Transverse colon (tissue), 3 donors: ENCODE data around the gene HYKK.

Source experiments
- EP300 ChIP-seq: sonication (generic); formaldehyde crosslinking; IDR thresholded peaks from one replicate; pipeline ENCODE4 v1.6.1; 2017; ENCODE audit warnings: antibody characterized with exemption, low read depth
- TF ChIP-seq, protein P1 (sequence below), 5 experiments: fragments of 200-600 bp in 3 of 5; fragments of 450-650 bp in 2 of 5; sonication (generic) in 3 of 5; IDR thresholded peaks; 1 replicate in 2 of 5; 2 replicates in 3 of 5; pipeline ENCODE4 v1.5.1; 2016 to 2017; ENCODE audit warnings: antibody characterized with exemption in 5 of 5, inconsistent platforms in 3 of 5, mild to moderate bottlenecking in 2 of 5, moderate library complexity in 1 of 5

DNA sequence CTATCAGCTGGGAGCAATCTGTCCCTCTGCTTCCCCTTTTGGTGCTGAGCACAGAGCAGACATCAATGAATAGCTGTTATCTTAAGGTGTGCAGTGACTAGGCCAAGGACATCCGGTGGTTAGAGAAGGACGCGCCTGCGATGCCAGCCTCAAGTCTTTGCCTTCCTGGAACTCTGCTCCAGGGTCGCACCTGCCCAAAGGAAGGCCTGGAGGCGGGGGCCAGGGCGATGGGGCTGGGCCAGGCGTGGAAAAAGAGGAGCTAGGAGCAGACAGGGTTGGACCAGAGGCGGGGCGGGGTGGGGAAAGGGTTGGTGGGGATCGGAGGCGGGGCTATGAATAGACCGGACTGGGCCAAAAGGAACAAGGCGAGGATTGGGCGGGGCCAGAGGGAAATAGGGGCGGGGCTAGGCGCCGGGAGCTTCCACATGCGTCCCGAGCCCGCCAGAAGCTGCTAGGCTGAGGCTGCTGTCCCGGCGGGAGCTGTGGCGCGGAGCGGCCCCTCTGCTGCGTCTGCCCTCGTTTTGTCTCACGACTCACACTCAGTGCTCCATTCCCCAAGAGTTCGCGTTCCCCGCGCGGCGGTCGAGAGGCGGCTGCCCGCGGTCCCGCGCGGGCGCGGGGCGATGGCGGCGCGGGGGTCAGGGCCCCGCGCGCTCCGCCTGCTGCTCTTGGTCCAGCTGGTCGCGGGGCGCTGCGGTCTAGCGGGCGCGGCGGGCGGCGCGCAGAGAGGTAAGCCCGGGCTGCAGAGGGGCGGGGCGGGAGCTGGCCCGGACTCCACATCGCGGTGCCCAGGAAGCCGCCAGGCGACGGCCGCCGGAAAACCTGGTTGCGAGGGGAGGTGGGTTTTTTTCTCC is 57.9 kb downstream of the HYKK start, which contains the start of gene CHRNA5:
- TF ChIP-seq, protein P1, sequence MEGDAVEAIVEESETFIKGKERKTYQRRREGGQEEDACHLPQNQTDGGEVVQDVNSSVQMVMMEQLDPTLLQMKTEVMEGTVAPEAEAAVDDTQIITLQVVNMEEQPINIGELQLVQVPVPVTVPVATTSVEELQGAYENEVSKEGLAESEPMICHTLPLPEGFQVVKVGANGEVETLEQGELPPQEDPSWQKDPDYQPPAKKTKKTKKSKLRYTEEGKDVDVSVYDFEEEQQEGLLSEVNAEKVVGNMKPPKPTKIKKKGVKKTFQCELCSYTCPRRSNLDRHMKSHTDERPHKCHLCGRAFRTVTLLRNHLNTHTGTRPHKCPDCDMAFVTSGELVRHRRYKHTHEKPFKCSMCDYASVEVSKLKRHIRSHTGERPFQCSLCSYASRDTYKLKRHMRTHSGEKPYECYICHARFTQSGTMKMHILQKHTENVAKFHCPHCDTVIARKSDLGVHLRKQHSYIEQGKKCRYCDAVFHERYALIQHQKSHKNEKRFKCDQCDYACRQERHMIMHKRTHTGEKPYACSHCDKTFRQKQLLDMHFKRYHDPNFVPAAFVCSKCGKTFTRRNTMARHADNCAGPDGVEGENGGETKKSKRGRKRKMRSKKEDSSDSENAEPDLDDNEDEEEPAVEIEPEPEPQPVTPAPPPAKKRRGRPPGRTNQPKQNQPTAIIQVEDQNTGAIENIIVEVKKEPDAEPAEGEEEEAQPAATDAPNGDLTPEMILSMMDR (IDR thresholded peaks at IDR 0.05) = no peak
- TF ChIP-seq EP300 = no peak
